Neural progenitor cell (in vitro differentiated cells): Measurements from ENCODE around the gene SDCCAG8. TPM values are rescaled to one million over a fixed set of nuclear protein-coding genes. Genes with fewer than 3 reads are reported as not detected.

Source experiments
- DNase-seq: peaks from one replicate; pipeline ENCODE4 v3.0.0-alpha.2; 2016; ENCODE audit warnings: low spot score
- H2AFZ ChIP-seq: fragments of 200-600 bp; sonication (generic); replicated peaks from 2 replicates; pipeline ENCODE4 v1.6.1; 2016; ENCODE audit warnings: antibody characterized with exemption
- H3F3A ChIP-seq: fragments of 200-600 bp; sonication (generic); 2 replicates; pipeline ENCODE4 v1.6.1; 2016; ENCODE audit warnings: antibody characterized with exemption, low read depth
- H3K27ac ChIP-seq: fragments of 200-600 bp; sonication (generic); 2 replicates; pipeline ENCODE4 v1.5.1; 2016; ENCODE audit warnings: mild to moderate bottlenecking
- H3K27me3 ChIP-seq: fragments of 200-600 bp; sonication (generic); 2 replicates; pipeline ENCODE4 v1.6.1; 2016; ENCODE audit warnings: mild to moderate bottlenecking, moderate library complexity
- H3K36me3 ChIP-seq: fragments of 200-600 bp; sonication (generic); 2 replicates; pipeline ENCODE4 v1.5.1; 2016
- H3K4me1 ChIP-seq: fragments of 200-600 bp; sonication (generic); 2 replicates; pipeline ENCODE4 v1.6.1; 2016; ENCODE audit warnings: mixed run types
- H3K4me2 ChIP-seq: fragments of 200-600 bp; sonication (generic); 2 replicates; pipeline ENCODE4 v1.6.1; 2016
- H3K4me3 ChIP-seq: fragments of 200-600 bp; sonication (generic); 2 replicates; pipeline ENCODE4 v1.5.1; 2016
- H3K79me2 ChIP-seq: fragments of 200-600 bp; sonication (generic); 2 replicates; pipeline ENCODE4 v1.6.1; 2016; ENCODE audit warnings: low read depth
- H3K9ac ChIP-seq: fragments of 200-600 bp; sonication (generic); 2 replicates; pipeline ENCODE4 v1.6.1; 2016
- H3K9me3 ChIP-seq: fragments of 200-600 bp; sonication (generic); 2 replicates; pipeline ENCODE4 v1.5.1; 2016; ENCODE audit warnings: low read depth
- H4K20me1 ChIP-seq: fragments of 200-600 bp; sonication (generic); 2 replicates; pipeline ENCODE4 v1.6.1; 2016; ENCODE audit warnings: low read depth
- H3K27ac Mint-ChIP-seq: 3 replicates; pipeline ENCODE4 v1.8.0; 2021; ENCODE audit warnings: mixed read lengths
- H3K27me3 Mint-ChIP-seq: 2 replicates; pipeline ENCODE4 v1.8.0; 2022; ENCODE audit warnings: low read depth, mild to moderate bottlenecking, inconsistent platforms, moderate library complexity, mixed read lengths; ENCODE audit not compliant: insufficient read depth
- H3K36me3 Mint-ChIP-seq: 3 replicates; pipeline ENCODE4 v1.8.0; 2021; ENCODE audit warnings: mixed read lengths
- H3K4me1 Mint-ChIP-seq: 3 replicates; pipeline ENCODE4 v1.8.0; 2021; ENCODE audit warnings: mixed read lengths
- H3K4me3 Mint-ChIP-seq: 3 replicates; pipeline ENCODE4 v1.8.0; 2021; ENCODE audit warnings: mild to moderate bottlenecking, moderate library complexity, mixed read lengths
- H3K9me3 Mint-ChIP-seq: 3 replicates; pipeline ENCODE4 v1.8.0; 2020; ENCODE audit warnings: mixed read lengths
- EZH2 ChIP-seq: fragments of 200-600 bp; sonication (generic); IDR thresholded peaks from 2 replicates; pipeline ENCODE4 v1.6.1; 2017; ENCODE audit warnings: antibody characterized with exemption, mild to moderate bottlenecking, moderate library complexity
- EZH2phosphoT487 ChIP-seq: fragments of 200-600 bp; sonication (generic); IDR thresholded peaks from 2 replicates; pipeline ENCODE4 v1.6.1; 2017; ENCODE audit warnings: antibody characterized with exemption
- total RNA-seq: library from RNA; depleted of rRNA; stranded (reverse); fragments of >200 nt; gene quantifications from 2 replicates; pipeline ENCODE4 v1.2.3, GENCODE V29; 2015; ENCODE audit warnings: low replicate concordance
- TF ChIP-seq, protein P1 (sequence below): fragments of 200-600 bp; sonication (generic); IDR thresholded peaks from 2 replicates; pipeline ENCODE4 v1.5.1; 2017; ENCODE audit warnings: antibody characterized with exemption, mild to moderate bottlenecking

Gene SDCCAG8
- total RNA-seq, 1 donor from 2014 or later: 30.3 TPM

DNA sequence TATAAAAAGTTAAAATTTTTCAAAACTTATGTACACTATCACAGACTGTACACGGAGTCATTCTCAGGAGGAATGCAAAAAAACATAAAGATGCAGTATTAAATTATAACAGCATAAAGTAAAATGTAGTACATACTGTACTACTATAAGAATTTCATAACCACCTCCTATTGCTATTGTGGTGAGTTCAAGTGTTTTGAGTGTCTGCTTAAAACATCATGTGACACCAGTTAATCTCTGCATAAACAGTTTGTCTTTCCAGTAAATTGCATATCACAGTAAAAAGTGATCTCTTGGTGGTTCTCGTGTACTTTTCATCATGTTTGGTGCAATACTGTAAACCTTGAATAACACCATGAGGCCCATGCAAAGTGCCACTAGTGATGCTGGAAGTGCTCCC is 45.2 kb downstream of the SDCCAG8 start:
- peaks cover 4% of the 10 kb centered on the region for H3K9me3 ChIP-seq

DNA sequence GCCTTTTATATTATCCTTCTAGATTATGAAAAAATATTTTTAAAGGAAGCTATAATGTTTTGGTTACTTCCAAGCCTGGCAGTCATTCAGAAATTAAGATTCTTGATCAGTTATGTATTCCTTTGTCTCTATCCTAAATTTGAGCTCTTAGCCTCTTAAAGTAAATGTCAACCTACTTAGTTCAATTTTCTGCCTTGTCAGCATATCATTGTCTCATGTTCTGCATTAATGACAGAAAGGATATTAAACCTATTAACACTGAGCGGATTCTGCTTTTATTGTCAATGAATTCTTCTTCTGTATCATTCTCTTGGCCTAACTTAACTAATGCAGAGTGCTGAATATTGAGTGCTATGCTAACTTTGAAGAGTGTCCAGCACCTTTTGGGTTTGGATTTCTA is 56.0 kb downstream of the SDCCAG8 start:
- no peak overlapping the region for H2AFZ ChIP-seq
- Mint-ChIP-seq H3K27me3 (peaks cover 8% of the 10 kb centered on the region), H3K9me3 (no peaks in the 10 kb centered on the region), H3K27ac (no peak overlapping the region), H3K36me3 (peaks cover 4% of the 10 kb centered on the region), H3K4me1 (peaks cover 23% of the 10 kb centered on the region), H3K4me3 (no peak overlapping the region)
- TF ChIP-seq EZH2 (no peak), EZH2phosphoT487 (no peak)
- TF ChIP-seq, protein P1, sequence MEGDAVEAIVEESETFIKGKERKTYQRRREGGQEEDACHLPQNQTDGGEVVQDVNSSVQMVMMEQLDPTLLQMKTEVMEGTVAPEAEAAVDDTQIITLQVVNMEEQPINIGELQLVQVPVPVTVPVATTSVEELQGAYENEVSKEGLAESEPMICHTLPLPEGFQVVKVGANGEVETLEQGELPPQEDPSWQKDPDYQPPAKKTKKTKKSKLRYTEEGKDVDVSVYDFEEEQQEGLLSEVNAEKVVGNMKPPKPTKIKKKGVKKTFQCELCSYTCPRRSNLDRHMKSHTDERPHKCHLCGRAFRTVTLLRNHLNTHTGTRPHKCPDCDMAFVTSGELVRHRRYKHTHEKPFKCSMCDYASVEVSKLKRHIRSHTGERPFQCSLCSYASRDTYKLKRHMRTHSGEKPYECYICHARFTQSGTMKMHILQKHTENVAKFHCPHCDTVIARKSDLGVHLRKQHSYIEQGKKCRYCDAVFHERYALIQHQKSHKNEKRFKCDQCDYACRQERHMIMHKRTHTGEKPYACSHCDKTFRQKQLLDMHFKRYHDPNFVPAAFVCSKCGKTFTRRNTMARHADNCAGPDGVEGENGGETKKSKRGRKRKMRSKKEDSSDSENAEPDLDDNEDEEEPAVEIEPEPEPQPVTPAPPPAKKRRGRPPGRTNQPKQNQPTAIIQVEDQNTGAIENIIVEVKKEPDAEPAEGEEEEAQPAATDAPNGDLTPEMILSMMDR: no peak
- peaks cover 28% of the 10 kb centered on the region for H3K4me1 ChIP-seq
- H3K9ac ChIP-seq: no peak overlapping the region
- no peaks in the 10 kb centered on the region for H4K20me1 ChIP-seq
- H3K4me2 ChIP-seq: no peak overlapping the region
- H3K27me3 ChIP-seq: no peaks in the 10 kb centered on the region
- no peaks in the 10 kb centered on the region for H3K79me2 ChIP-seq
- H3K9me3 ChIP-seq: no peaks in the 10 kb centered on the region
- no peak overlapping the region for H3K4me3 ChIP-seq
- no peaks in the 10 kb centered on the region for H3F3A ChIP-seq
- no peak overlapping the region for H3K27ac ChIP-seq
- DNase-seq: no peak
- H3K36me3 ChIP-seq: no peaks in the 10 kb centered on the region

More for the DNA sequence above, 45.2 kb downstream of the SDCCAG8 start:
- TF ChIP-seq, protein P1: no peak
- TF ChIP-seq EZH2phosphoT487 (no peak), EZH2 (no peak)
- Mint-ChIP-seq H3K9me3 (peaks cover 23% of the 10 kb centered on the region), H3K27ac (no peak overlapping the region), H3K36me3 (peaks cover 17% of the 10 kb centered on the region), H3K27me3 (peaks cover 2% of the 10 kb centered on the region), H3K4me3 (no peak overlapping the region), H3K4me1 (no peaks in the 10 kb centered on the region)
- no peaks in the 10 kb centered on the region for H3K36me3 ChIP-seq
- DNase-seq: no peak
- no peak overlapping the region for H3K27ac ChIP-seq
- H3K4me1 ChIP-seq: no peaks in the 10 kb centered on the region
- H3F3A ChIP-seq: no peaks in the 10 kb centered on the region
- H3K4me2 ChIP-seq: no peak overlapping the region
- H2AFZ ChIP-seq: no peak overlapping the region
- no peaks in the 10 kb centered on the region for H3K79me2 ChIP-seq
- H3K4me3 ChIP-seq: no peak overlapping the region
- no peaks in the 10 kb centered on the region for H3K27me3 ChIP-seq
- H4K20me1 ChIP-seq: no peaks in the 10 kb centered on the region
- H3K9ac ChIP-seq: no peak overlapping the region

DNA sequence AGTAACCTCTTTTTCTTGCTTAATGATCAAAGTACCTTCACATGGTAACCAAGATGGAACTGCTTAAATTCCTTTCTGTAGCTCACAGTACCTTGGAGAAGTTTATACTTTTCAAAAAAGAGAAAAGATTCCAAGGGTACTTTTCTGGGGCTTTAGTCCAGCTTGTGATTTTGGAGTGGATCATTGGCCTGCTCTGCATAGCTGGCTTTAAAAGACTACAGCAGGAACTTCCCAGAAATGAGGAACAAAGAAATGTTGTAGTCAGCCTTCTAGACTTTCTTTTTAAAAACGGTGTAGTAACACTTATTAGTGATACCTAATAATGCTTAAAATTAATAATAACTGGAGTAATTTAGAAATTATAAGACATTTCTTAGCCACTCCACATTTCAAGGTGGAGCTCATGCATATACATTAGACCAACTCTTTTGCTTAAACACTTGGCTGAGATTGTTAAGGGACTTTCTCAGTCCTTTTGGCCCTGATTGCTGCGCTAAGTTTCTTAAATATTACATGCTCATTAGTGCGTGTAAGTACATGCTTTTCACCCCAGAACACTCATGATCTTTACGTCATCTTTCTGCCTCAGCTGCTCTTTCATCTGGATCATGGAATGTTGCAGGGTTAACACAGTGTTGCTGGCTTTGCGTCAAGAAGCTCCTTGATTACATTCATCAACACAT is 57.3 kb downstream of the SDCCAG8 start:
- no peak overlapping the region for H3K9ac ChIP-seq
- peaks cover 8% of the 10 kb centered on the region for H3K27me3 Mint-ChIP-seq
- no peak for DNase-seq
- peaks cover 26% of the 10 kb centered on the region for H3K4me1 ChIP-seq
- H3K4me3 Mint-ChIP-seq: no peak overlapping the region
- TF ChIP-seq, protein P1: no peak
- TF ChIP-seq EZH2phosphoT487 (no peak), EZH2 (no peak)
- no peak overlapping the region for H3K27ac Mint-ChIP-seq
- H3K9me3 Mint-ChIP-seq: no peaks in the 10 kb centered on the region
- no peak overlapping the region for H3K4me2 ChIP-seq
- H3K27me3 ChIP-seq: no peaks in the 10 kb centered on the region
- no peak overlapping the region for H3K4me3 ChIP-seq
- H3K36me3 ChIP-seq: no peaks in the 10 kb centered on the region
- H4K20me1 ChIP-seq: no peaks in the 10 kb centered on the region
- peaks cover 12% of the 10 kb centered on the region for H3K4me1 Mint-ChIP-seq
- no peak overlapping the region for H2AFZ ChIP-seq
- H3K9me3 ChIP-seq: no peaks in the 10 kb centered on the region
- peaks cover 1% of the 10 kb centered on the region for H3K36me3 Mint-ChIP-seq
- no peaks in the 10 kb centered on the region for H3K79me2 ChIP-seq
- H3K27ac ChIP-seq: no peak overlapping the region
- no peaks in the 10 kb centered on the region for H3F3A ChIP-seq
